ENCODE data around the gene GJA4.

The GJA4 gene

GRCh38 chr1:34831721-34832246 is 39.0 kb downstream of the GJA4 start:
- no peak for DNase-seq (ENCODE audit: low read depth, low spot score)

DNA sequence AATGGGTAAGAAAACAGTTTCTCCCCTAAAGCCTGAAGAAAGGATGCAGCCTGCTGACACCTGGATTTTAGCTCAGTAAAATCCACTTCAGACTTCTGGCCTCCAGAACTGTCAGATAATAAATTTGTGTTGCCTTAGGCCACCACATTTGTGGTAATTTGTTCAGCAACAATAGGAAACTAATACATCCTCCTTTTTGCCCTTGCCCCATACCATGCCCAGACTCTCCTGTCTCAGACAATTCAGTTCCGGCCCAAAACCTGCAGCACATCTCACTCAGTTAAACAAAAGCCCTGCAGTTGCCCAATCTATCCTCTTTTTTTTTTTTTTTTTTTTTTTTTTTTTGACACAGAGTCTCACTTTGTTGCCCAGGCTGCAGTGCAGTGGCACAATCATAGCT is 40.9 kb downstream of the GJA4 start:
- DNase-seq (ENCODE audit: low read depth, low spot score) = no peak

DNA sequence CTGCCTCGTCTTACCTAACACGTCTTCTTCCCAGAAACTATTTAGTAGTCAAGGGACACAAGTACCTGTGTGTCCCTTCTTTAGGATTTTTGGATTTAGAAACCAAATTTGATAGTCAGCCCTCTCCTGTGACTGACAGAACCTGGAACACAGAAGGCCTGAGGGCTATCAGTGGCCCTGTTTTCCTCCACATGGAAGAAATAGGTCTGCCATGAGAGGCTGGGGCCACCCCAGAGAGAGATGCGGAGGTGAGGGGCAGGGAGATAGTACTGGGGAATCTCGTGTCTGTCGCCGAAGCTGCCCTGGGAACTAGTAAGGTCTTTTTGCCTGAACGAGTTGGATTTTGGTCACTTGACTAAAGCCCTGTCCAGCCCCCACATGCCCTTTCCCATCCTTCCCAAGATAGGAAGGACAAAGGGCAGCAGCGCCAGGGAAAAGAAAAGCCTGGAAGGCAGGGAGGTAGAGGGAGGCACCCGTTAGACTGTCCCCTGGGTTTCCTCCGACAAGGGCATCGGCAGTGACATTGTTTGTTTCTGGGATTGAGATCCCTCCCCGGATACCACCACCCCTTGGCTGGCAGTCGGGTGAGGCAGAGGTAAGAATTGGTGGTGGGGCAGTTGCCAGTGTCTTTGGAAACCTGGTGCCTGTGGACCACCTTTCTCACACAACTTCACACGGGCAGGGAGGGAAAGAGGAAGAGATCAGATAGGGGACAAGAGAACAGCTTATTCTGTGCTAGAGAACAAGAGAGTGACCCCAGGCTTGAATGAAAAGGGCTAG is 46.9 kb downstream of the GJA4 start:
- no peak for DNase-seq (ENCODE audit: low read depth, low spot score)

DNA sequence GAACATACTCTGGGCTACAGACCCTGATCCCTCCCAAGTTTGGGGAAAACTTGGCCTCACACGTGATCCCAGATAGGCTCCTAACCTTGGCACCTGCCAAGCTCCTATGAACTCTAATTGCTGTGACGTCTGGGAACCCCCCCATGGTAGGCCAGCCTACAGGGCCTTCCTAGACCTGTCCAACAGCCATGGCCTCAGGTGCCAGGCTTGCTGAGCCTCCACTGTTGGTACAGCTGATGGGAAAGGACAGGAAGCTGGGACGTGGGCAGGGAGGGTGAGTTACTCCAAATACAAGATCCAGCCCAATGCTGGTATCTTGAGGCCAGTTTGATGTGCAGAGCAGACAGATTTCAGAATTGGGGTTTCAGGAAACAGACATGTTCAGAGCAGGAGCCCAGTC is 47.6 kb downstream of the GJA4 start:
- DNase-seq (ENCODE audit: low read depth, low spot score) = no peak

DNA sequence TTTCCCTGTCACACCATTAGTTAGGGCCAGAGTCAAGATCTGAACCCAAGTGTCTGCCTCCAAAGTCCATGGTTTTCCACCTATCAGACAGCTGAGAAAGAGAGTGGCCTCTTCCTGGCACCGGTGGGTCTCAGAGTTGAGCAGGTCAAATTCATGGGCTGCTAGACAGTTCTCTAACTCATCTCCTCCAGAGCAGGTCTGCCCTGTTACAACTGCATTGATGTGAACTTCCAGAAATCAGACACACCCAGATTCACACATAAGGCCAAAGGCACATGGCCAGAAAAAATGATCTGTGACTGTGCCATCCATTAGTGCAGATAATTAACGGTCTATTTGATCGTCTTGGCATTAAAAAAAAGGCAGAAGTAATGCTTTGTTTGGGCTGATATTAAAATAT is 49.3 kb downstream of the GJA4 start:
- DNase-seq (ENCODE audit: low read depth, low spot score) = no peak

- no peak for DNase-seq (ENCODE audit: low read depth, low spot score)
Observed at GRCh38 chr1:34842952-34843371, 50.2 kb downstream of the GJA4 start.

GRCh38 chr1:34843392-34844251 is 50.8 kb downstream of the GJA4 start:
- no peak for DNase-seq (ENCODE audit: low read depth, low spot score)

DNA sequence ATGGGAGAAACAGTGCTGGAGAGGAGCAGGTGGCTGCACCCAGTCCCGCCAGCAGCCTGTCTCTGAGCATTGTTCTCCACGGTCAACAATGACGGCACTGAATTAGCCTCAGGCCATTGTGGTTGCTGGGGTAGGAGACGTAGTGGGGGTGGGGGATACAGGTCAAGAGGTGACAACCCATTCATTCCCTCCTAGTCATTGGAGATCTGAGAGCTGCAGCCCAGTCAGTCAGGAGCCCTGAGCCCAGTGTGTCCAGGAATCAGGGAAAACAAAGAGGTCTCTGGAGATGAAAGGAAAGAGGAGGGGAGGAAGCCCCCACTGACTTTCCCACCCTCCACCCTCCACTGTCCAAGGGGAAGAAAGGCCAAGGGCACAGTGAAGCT is 51.4 kb downstream of the GJA4 start:
- DNase-seq (ENCODE audit: low read depth, low spot score) = no peak
